Tibial nerve (tissue), 4 donors: ENCODE measurements around the gene ZNF408.

Experiments used
- EP300 ChIP-seq, 2 donors: sonication (generic); formaldehyde crosslinking; IDR thresholded peaks; one replicate each; pipeline ENCODE4 v1.6.1; 2017; ENCODE audit warnings: antibody characterized with exemption in 2 of 2, mild to moderate bottlenecking in 1 of 2
- POLR2A ChIP-seq, 2 donors: fragments of 450-650 bp; IDR thresholded peaks; one replicate each; pipeline ENCODE4 v1.6.1; 2017; ENCODE audit warnings: antibody characterized with exemption in 2 of 2, mild to moderate bottlenecking in 2 of 2, moderate library complexity in 2 of 2
- TF ChIP-seq, protein P1 (sequence below), 5 experiments: fragments of 200-600 bp in 3 of 5; fragments of 450-650 bp in 2 of 5; sonication (generic) in 3 of 5; IDR thresholded peaks; one replicate each; pipeline ENCODE4 v1.5.1; 2016 to 2019; ENCODE audit warnings: antibody characterized with exemption in 5 of 5, mild to moderate bottlenecking in 3 of 5, moderate library complexity in 2 of 5

DNA sequence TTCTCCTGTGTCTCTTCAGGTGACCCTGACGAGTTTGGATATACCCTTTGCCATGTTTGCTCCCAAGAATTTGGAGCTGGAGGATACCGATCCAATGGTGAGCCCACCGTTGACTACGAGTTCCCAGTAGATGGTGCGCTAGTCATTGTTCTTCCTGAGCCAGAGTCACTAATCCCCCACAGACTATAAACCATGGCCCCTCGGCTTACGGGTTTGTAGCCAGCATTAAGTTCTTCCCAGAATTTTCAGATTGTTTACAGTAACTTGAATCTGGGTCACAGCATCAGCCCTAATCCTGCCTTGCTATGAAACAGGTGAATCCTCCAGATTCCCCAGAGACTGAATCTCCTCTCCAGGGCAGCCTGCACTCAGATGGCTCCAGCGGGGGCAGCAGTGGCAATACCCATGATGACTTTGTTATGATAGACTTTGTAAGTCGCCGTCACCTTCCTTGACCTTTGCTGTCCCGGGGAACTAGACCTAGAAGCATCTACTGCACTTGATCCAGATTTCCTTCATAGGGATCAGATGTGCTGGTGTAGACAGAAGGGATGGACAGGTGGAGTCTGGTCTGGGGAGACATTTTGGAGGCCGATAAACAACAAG, 32.2 kb upstream of the ZNF408 start:
- TF ChIP-seq, protein P1, sequence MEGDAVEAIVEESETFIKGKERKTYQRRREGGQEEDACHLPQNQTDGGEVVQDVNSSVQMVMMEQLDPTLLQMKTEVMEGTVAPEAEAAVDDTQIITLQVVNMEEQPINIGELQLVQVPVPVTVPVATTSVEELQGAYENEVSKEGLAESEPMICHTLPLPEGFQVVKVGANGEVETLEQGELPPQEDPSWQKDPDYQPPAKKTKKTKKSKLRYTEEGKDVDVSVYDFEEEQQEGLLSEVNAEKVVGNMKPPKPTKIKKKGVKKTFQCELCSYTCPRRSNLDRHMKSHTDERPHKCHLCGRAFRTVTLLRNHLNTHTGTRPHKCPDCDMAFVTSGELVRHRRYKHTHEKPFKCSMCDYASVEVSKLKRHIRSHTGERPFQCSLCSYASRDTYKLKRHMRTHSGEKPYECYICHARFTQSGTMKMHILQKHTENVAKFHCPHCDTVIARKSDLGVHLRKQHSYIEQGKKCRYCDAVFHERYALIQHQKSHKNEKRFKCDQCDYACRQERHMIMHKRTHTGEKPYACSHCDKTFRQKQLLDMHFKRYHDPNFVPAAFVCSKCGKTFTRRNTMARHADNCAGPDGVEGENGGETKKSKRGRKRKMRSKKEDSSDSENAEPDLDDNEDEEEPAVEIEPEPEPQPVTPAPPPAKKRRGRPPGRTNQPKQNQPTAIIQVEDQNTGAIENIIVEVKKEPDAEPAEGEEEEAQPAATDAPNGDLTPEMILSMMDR (IDR thresholded peaks at IDR 0.05): no peak
- no peak for TF ChIP-seq POLR2A (IDR thresholded peaks at IDR 0.05)
- TF ChIP-seq EP300 (IDR thresholded peaks at IDR 0.05): no peak
